Measurements from ENCODE around the gene MFSD8. TPM values are rescaled to one million over a fixed set of nuclear protein-coding genes. Genes with fewer than 3 reads are reported as not detected.

Gene MFSD8
- total RNA-seq, 1 donor from 2014 or later: 30.8 TPM

DNA sequence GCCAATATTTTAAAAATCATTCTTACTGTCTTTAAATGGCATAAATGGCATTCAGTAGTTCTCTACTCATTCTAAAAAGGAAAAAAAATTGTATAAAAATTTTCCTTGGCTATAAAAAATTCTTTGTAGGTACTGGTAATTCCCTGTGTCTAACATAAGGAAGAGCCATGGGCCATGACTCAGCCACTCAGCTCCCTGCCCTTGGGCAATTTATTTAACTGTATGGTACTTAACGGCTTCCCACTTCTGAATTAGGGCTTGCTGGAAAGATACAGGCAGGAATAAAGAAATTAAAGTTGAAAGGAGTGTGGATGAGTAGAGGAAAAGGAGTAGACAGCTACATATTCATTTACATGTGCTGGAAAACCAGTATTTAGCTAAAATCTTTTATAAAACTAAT lies 30.8 kb upstream of the MFSD8 start:
- TF ChIP-seq, protein P1, sequence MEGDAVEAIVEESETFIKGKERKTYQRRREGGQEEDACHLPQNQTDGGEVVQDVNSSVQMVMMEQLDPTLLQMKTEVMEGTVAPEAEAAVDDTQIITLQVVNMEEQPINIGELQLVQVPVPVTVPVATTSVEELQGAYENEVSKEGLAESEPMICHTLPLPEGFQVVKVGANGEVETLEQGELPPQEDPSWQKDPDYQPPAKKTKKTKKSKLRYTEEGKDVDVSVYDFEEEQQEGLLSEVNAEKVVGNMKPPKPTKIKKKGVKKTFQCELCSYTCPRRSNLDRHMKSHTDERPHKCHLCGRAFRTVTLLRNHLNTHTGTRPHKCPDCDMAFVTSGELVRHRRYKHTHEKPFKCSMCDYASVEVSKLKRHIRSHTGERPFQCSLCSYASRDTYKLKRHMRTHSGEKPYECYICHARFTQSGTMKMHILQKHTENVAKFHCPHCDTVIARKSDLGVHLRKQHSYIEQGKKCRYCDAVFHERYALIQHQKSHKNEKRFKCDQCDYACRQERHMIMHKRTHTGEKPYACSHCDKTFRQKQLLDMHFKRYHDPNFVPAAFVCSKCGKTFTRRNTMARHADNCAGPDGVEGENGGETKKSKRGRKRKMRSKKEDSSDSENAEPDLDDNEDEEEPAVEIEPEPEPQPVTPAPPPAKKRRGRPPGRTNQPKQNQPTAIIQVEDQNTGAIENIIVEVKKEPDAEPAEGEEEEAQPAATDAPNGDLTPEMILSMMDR (IDR thresholded peaks at IDR 0.05): no peak
- intact Hi-C loops (cut with micrococcal nuclease): loop anchor here (2.0 kb wide), 1 partner anchor 31 kb away; the partner anchor contains the start of genes ABHD18 and MFSD8
- Mint-ChIP-seq H3K27ac (no peak overlapping the region), H3K36me3 (ENCODE audit: low read depth) (peaks cover 34% of the 10 kb centered on the region), H3K4me1 (peaks cover 23% of the 10 kb centered on the region), H3K4me3 (no peak overlapping the region), H3K9me3 (peaks cover 6% of the 10 kb centered on the region), H3K27me3 (no peaks in the 10 kb centered on the region)
- ATAC-seq (ENCODE audit: low read depth): no peak
- DNase-seq: no peak
- CTCF ChIA-PET: no interaction called here
- POLR2A ChIA-PET: no interaction called here

DNA sequence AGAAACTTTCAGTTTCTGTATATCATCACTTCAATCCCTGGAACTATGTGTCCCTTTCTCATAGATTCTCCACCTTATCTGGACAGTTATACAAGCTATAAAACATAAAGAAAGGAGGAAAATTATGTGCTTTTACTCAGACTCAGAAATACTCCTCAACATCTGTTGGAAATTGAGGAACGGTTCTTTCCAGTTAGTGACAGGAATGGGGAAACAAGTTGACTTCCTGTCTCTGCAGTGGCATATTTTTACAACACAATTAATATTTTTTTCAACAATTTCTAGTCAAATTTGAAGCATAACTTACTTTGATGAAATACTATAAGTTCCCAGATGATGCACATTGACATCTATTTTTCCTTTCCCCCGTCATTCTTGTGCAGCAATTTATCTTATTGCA lies 28.2 kb upstream of the MFSD8 start:
- Mint-ChIP-seq H3K36me3 (ENCODE audit: low read depth) (peaks cover 32% of the 10 kb centered on the region), H3K27me3 (no peaks in the 10 kb centered on the region), H3K9me3 (no peaks in the 10 kb centered on the region), H3K4me1 (peaks cover 20% of the 10 kb centered on the region), H3K27ac (no peak overlapping the region), H3K4me3 (no peak overlapping the region)
- ChIA-PET POLR2A (no interaction called here), CTCF (no interaction called here)
- ATAC-seq (ENCODE audit: low read depth): no peak
- no peak for DNase-seq
- TF ChIP-seq, protein P1 (IDR thresholded peaks at IDR 0.05): no peak
- intact Hi-C loops (cut with micrococcal nuclease): no loop called here

DNA sequence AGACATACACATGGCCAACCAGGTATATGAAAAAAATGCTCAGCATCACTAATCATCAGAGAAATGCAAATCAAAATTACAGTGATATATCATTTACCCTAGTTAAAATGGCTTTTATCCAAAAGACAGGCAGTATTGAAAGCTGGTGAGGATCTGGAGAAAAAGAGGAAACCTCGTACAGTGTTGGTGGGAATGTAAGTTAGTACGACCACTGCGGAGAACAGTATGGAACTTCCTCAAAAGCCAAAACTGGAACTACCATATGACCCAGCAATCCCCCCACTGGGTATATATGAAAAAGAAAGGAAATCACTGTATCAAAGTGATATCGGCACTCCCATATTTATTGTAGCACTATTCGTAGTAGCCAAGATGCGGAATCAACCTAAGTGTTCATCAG lies 23.7 kb upstream of the MFSD8 start:
- Mint-ChIP-seq H3K9me3 (no peaks in the 10 kb centered on the region), H3K4me3 (no peak overlapping the region), H3K27ac (no peak overlapping the region), H3K4me1 (peaks cover 9% of the 10 kb centered on the region), H3K27me3 (no peaks in the 10 kb centered on the region), H3K36me3 (ENCODE audit: low read depth) (peaks cover 51% of the 10 kb centered on the region)
- DNase-seq: no peak
- TF ChIP-seq, protein P1 (IDR thresholded peaks at IDR 0.05): no peak
- ChIA-PET POLR2A (no interaction called here), CTCF (no interaction called here)
- no peak for ATAC-seq (ENCODE audit: low read depth)
- intact Hi-C loops (cut with micrococcal nuclease): no loop called here

DNA sequence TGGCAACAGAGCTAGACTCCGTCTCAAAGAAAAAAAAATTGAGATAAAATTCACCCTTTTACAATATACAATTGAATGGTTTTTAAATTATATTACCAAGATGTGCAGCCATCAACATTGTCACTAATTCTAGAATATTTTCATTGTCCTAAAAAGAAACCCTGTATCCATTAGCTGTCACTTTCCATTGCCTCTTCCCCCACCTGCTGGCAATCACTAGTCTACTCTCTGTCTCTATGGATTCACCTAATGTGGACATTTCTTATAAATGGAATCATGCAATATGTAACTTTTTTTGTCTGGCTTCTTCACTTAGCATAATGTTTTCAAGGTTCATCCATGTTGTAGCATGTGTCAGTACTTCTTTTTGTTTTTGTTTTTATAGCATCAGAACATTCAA lies 21.0 kb upstream of the MFSD8 start:
- Mint-ChIP-seq H3K27me3 (no peaks in the 10 kb centered on the region), H3K36me3 (ENCODE audit: low read depth) (peaks cover 42% of the 10 kb centered on the region), H3K4me3 (no peak overlapping the region), H3K9me3 (no peaks in the 10 kb centered on the region), H3K4me1 (no peaks in the 10 kb centered on the region), H3K27ac (no peak overlapping the region)
- ChIA-PET CTCF (no interaction called here), POLR2A (no interaction called here)
- no peak for ATAC-seq (ENCODE audit: low read depth)
- no peak for DNase-seq
- intact Hi-C loops (cut with micrococcal nuclease): no loop called here
- TF ChIP-seq, protein P1 (IDR thresholded peaks at IDR 0.05): no peak

DNA sequence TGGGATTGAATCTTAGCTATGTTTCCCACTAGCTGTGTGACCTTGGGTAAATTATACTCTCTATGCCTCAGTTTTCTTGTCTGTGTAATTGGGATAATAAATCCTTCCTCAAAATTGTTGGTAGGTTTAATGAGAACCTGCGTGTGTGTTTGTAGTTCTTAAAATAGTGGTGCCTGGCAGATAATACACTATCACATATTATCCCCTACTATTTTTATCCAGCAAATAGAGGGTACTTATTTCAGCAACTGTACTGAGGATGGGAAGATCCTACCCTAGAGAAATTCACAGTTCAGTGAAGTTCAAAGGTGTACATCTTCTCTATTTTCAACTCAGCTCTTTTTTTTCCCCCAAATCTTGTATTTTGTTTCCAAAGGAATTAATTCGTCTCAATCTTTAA lies 17.5 kb upstream of the MFSD8 start:
- H3K4me1 Mint-ChIP-seq: no peaks in the 10 kb centered on the region
- H3K27ac Mint-ChIP-seq: no peak overlapping the region
- ATAC-seq (ENCODE audit: low read depth): no peak
- H3K36me3 Mint-ChIP-seq (ENCODE audit: low read depth): peaks cover 29% of the 10 kb centered on the region
- TF ChIP-seq, protein P1 (IDR thresholded peaks at IDR 0.05): no peak
- H3K9me3 Mint-ChIP-seq: no peaks in the 10 kb centered on the region
- CTCF ChIA-PET: no interaction called here
- POLR2A ChIA-PET: no interaction called here
- H3K4me3 Mint-ChIP-seq: no peak overlapping the region
- intact Hi-C loops (cut with micrococcal nuclease): no loop called here
- DNase-seq: no peak
- no peaks in the 10 kb centered on the region for H3K27me3 Mint-ChIP-seq

Data from activated B cell treated with CpG ODN at 0.5 μM for 24 hours (primary cell).